Neural progenitor cell (in vitro differentiated cells): Measurements from ENCODE around the gene CUL7.

Source experiments
- EZH2 ChIP-seq: fragments of 200-600 bp; sonication (generic); IDR thresholded peaks from 2 replicates; pipeline ENCODE4 v1.6.1; 2017; ENCODE audit warnings: antibody characterized with exemption, mild to moderate bottlenecking, moderate library complexity
- EZH2phosphoT487 ChIP-seq: fragments of 200-600 bp; sonication (generic); IDR thresholded peaks from 2 replicates; pipeline ENCODE4 v1.6.1; 2017; ENCODE audit warnings: antibody characterized with exemption
- TF ChIP-seq, protein P1 (sequence below): fragments of 200-600 bp; sonication (generic); IDR thresholded peaks from 2 replicates; pipeline ENCODE4 v1.5.1; 2017; ENCODE audit warnings: antibody characterized with exemption, mild to moderate bottlenecking

DNA sequence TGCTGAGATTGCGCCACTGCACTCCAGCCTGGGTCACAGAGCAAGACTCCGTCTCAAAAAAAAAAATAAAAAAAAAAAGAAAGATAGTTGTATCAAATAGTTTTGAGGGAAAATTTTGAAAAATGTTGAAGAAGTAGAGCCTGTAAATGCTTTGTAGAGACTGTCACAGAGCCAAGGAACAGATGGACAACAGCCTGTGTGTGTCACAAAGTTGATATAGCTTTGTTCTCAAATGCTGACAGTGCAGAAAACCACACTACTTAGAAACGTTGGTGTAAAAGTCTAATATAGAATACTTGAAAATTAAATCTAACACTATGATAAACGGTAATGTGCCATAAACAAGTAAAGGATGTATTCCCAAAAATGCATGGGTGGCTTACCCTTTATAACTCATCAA lies 47.8 kb upstream of the CUL7 start:
- TF ChIP-seq EZH2phosphoT487: no peak
- TF ChIP-seq, protein P1, sequence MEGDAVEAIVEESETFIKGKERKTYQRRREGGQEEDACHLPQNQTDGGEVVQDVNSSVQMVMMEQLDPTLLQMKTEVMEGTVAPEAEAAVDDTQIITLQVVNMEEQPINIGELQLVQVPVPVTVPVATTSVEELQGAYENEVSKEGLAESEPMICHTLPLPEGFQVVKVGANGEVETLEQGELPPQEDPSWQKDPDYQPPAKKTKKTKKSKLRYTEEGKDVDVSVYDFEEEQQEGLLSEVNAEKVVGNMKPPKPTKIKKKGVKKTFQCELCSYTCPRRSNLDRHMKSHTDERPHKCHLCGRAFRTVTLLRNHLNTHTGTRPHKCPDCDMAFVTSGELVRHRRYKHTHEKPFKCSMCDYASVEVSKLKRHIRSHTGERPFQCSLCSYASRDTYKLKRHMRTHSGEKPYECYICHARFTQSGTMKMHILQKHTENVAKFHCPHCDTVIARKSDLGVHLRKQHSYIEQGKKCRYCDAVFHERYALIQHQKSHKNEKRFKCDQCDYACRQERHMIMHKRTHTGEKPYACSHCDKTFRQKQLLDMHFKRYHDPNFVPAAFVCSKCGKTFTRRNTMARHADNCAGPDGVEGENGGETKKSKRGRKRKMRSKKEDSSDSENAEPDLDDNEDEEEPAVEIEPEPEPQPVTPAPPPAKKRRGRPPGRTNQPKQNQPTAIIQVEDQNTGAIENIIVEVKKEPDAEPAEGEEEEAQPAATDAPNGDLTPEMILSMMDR: no peak
- no peak for TF ChIP-seq EZH2
